ENCODE results near the gene ATXN7L1. TPM values are rescaled to one million over a fixed set of nuclear protein-coding genes. Genes with fewer than 3 reads are reported as not detected.

ATXN7L1 gene
- total and polyA plus RNA-seq, 7 donors = 5.4 to 20.5 (median 12.8) TPM

DNA sequence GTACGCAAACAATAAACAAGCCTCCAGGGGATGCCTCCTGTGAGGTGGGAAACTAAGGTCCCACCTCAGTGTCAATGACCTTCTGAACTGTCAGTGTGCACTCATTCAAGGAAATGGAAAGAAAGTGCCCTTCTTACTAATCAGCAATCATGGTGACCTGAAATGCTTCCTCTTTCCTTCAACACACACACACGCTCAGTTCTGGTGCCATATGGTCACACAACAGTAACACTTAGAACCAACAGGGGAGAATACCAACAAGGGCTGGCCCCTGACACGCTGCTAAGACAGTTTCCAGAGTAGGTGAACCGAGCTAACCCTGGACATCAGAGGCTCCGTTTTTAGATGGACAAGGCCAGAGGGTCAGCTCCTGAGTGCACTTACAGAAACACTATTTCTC is 253.0 kb downstream of the ATXN7L1 start:
- H3K36me3 ChIP-seq = peaks cover 0 to 32% (median 13%) of the 10 kb centered on the region in 4 donors
- no peak overlapping the region for H3K27ac ChIP-seq
- intact Hi-C loops (cut with DNase I) = no loop called here
- TF ChIP-seq EP300 (IDR thresholded peaks at IDR 0.05) = no peak
- TF ChIP-seq POLR2AphosphoS5 (IDR thresholded peaks at IDR 0.05) = no peak
- no peak for TF ChIP-seq POLR2A (IDR thresholded peaks at IDR 0.05)
- TF ChIP-seq, protein P1, sequence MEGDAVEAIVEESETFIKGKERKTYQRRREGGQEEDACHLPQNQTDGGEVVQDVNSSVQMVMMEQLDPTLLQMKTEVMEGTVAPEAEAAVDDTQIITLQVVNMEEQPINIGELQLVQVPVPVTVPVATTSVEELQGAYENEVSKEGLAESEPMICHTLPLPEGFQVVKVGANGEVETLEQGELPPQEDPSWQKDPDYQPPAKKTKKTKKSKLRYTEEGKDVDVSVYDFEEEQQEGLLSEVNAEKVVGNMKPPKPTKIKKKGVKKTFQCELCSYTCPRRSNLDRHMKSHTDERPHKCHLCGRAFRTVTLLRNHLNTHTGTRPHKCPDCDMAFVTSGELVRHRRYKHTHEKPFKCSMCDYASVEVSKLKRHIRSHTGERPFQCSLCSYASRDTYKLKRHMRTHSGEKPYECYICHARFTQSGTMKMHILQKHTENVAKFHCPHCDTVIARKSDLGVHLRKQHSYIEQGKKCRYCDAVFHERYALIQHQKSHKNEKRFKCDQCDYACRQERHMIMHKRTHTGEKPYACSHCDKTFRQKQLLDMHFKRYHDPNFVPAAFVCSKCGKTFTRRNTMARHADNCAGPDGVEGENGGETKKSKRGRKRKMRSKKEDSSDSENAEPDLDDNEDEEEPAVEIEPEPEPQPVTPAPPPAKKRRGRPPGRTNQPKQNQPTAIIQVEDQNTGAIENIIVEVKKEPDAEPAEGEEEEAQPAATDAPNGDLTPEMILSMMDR (IDR thresholded peaks at IDR 0.05) = no peak
- no peak overlapping the region for H3K4me3 ChIP-seq
- no peaks in the 10 kb centered on the region for H3K9me3 ChIP-seq
- peak; percentile 9 for DNase-seq
- WGBS, 2 donors = 84 to 96% methylated on average over 5 of the region's 5 CpGs
- no peaks in the 10 kb centered on the region for H3K27me3 ChIP-seq
- peaks cover 0 to 26% (median 21%) of the 10 kb centered on the region in 4 donors for H3K4me1 ChIP-seq

DNA sequence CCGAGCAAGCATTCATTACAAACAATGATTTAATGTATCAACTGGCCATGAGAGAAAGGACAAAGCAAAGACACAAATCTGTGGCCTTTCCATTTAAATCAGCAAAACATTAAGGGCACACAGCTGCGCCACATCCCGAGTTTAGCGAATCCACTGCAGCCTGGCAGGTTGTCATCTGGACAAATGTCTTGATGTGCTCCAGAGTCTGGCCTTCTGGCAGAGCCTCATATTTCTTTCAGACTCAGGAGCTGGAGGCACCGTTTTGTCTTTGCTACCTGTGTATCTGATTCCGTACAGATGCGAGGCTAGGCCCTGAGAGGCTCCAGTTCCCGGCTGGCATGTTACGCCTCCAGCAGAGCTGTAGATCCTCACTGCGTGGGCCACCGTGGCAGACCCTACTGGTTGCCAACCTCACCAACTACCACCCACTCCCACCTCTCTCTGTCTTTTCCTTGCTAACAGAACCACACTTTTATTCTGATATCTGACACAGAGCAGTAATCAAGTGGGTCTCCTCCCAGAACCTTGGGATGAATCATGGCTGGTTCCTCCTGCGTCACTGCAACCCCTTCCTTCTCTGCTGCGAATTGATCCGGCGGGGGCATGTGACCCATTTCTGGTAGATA is 254.2 kb downstream of the ATXN7L1 start:
- intact Hi-C loops (cut with DNase I) = no loop called here
- Histone ChIP-seq H3K4me1 (peaks cover 0 to 26% (median 21%) of the 10 kb centered on the region in 4 donors), H3K9me3 (no peaks in the 10 kb centered on the region), H3K27ac (peak overlapping the region; percentile 33 to 75 (median 64)), H3K4me3 (no peak overlapping the region), H3K36me3 (peaks cover 0 to 44% (median 18%) of the 10 kb centered on the region in 4 donors), H3K27me3 (no peaks in the 10 kb centered on the region)
- TF ChIP-seq, protein P1 (IDR thresholded peaks at IDR 0.05) = no peak
- no peak for TF ChIP-seq EP300 (IDR thresholded peaks at IDR 0.05)
- TF ChIP-seq POLR2A (IDR thresholded peaks at IDR 0.05) = no peak
- peak; percentile 46 to 75 (median 58) for TF ChIP-seq POLR2AphosphoS5 (IDR thresholded peaks at IDR 0.05)
- 89 to 95% methylated on average over 15 of the region's 15 CpGs for whole genome bisulfite sequencing, 2 donors
- peak; percentile 75 for DNase-seq

DNA sequence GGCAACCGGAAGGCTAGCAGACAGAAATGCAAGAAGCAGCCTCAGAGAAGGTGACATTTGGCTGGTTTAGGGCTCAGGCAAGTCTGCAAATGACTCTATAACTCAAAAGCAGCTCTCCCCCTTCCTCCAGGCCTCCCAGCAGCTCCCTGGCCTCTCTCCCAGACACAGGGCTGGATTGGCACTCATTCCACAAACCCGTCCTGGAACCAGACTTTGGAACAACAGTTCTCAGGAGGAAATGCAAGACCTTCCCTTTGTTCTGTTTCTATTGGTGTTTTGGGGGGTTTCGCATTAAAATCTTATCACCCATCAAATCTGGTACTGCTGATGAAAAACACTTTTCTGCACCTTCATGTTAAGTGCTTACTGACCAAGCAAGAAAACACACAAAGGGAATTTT is 254.8 kb downstream of the ATXN7L1 start:
- peak overlapping the region; percentile 33 to 75 (median 64) for H3K27ac ChIP-seq
- H3K4me1 ChIP-seq = peaks cover 0 to 26% (median 21%) of the 10 kb centered on the region in 4 donors
- no peaks in the 10 kb centered on the region for H3K9me3 ChIP-seq
- no peaks in the 10 kb centered on the region for H3K27me3 ChIP-seq
- intact Hi-C loops (cut with DNase I) = no loop called here
- TF ChIP-seq POLR2AphosphoS5 (IDR thresholded peaks at IDR 0.05) = peak in 3 of 4 donors; percentile 17 to 45 (median 17)
- TF ChIP-seq POLR2A (IDR thresholded peaks at IDR 0.05) = no peak
- WGBS, 2 donors = 73 to 79% methylated on average over 3 of the region's 3 CpGs
- peak; percentile 89 for DNase-seq
- H3K36me3 ChIP-seq = peaks cover 0 to 42% (median 18%) of the 10 kb centered on the region in 4 donors
- H3K4me3 ChIP-seq = no peak overlapping the region

DNA sequence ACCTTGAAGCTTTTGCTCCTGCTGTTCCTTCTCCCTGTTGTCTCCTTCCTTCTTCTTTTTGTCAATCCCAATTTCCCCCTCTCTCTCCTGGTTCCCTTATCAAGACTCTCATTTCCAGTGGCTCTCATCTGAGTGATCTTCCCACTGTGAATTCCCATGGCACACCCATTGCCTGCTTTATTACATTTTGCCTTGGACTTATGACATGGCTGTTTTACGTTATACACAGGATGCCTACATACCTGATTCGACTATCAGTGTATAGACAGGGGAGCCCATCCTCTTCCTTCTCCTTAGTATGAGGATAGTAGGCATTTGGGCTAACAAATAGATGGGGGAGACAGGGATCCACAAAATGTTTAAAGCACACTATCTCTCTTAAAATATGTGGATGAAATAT is 255.2 kb downstream of the ATXN7L1 start:
- peak overlapping the region in 3 of 4 donors; percentile 63 to 75 (median 64) for H3K27ac ChIP-seq
- H3K27me3 ChIP-seq = no peaks in the 10 kb centered on the region
- peaks cover 0 to 42% (median 17%) of the 10 kb centered on the region in 4 donors for H3K36me3 ChIP-seq
- H3K4me3 ChIP-seq = no peak overlapping the region
- no peaks in the 10 kb centered on the region for H3K9me3 ChIP-seq
- H3K4me1 ChIP-seq = peaks cover 0 to 26% (median 21%) of the 10 kb centered on the region in 4 donors
- no peak for DNase-seq
- intact Hi-C loops (cut with DNase I) = no loop called here
- 35 to 43% methylated on average over 2 of the region's 2 CpGs for WGBS, 2 donors
- no peak for TF ChIP-seq POLR2A (IDR thresholded peaks at IDR 0.05)
- no peak for TF ChIP-seq EP300 (IDR thresholded peaks at IDR 0.05)
- TF ChIP-seq, protein P1 (IDR thresholded peaks at IDR 0.05) = no peak
- no peak for TF ChIP-seq POLR2AphosphoS5 (IDR thresholded peaks at IDR 0.05)

DNA sequence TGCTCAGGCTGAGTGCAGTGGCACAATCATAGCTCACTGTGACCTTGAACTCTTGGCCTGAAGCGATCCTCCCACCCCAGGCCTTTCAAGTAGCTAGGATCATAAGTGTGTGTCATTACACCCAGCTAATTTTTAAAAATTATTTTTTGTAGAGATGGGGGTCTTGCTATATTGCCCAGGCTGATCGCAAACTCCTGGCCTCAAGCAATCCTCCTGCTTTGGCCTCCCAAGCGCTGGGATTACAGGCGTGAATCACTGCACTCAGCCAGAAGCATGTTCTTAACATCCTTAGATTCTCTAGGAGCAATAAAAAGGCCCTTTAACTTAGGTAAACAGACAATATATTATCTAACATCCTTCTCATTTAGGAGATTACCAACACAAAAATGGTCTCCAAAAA is 256.8 kb downstream of the ATXN7L1 start:
- Histone ChIP-seq H3K9me3 (no peaks in the 10 kb centered on the region), H3K4me3 (no peak overlapping the region), H3K27ac (no peak overlapping the region), H3K36me3 (peaks cover under 1 to 56% (median 16%) of the 10 kb centered on the region in 4 donors), H3K4me1 (peaks cover 0 to 26% (median 21%) of the 10 kb centered on the region in 4 donors), H3K27me3 (no peaks in the 10 kb centered on the region)
- intact Hi-C loops (cut with DNase I) = no loop called here
- WGBS, 2 donors = 79 to 94% methylated on average over 4 of the region's 4 CpGs
- peak; percentile 18 for DNase-seq
- TF ChIP-seq POLR2AphosphoS5 (IDR thresholded peaks at IDR 0.05) (no peak), EP300 (IDR thresholded peaks at IDR 0.05) (no peak), POLR2A (IDR thresholded peaks at IDR 0.05) (no peak)
- TF ChIP-seq, protein P1 (IDR thresholded peaks at IDR 0.05) = no peak
